ENCODE measurements around the gene LRRC18.

- TF ChIP-seq POLR2AphosphoS5 (IDR thresholded peaks at IDR 0.05) (no peak), POLR2A (IDR thresholded peaks at IDR 0.05) (no peak), CTCF (IDR thresholded peaks at IDR 0.05) (no peak)
Observed at GRCh38 chr10:48985621-48986158, 46.0 kb upstream of the LRRC18 start.

Measured in sigmoid colon (tissue), 4 donors.